Astrocyte (in vitro differentiated cells and primary cell): Measurements from ENCODE around the gene PHLDA2.

ENCODE experiments used
- EZH2 ChIP-seq: IDR thresholded peaks from 2 replicates; pipeline ENCODE4 v1.6.1; 2012; ENCODE audit warnings: mild to moderate bottlenecking, low read length, inconsistent platforms; ENCODE audit not compliant: insufficient read depth
- TF ChIP-seq, protein P1 (sequence below): IDR thresholded peaks from 2 replicates; pipeline ENCODE4 v1.5.1; 2011; ENCODE audit warnings: low read depth, mild to moderate bottlenecking, inconsistent platforms, low read length, moderate library complexity; ENCODE audit not compliant: insufficient read depth

- TF ChIP-seq, protein P1, sequence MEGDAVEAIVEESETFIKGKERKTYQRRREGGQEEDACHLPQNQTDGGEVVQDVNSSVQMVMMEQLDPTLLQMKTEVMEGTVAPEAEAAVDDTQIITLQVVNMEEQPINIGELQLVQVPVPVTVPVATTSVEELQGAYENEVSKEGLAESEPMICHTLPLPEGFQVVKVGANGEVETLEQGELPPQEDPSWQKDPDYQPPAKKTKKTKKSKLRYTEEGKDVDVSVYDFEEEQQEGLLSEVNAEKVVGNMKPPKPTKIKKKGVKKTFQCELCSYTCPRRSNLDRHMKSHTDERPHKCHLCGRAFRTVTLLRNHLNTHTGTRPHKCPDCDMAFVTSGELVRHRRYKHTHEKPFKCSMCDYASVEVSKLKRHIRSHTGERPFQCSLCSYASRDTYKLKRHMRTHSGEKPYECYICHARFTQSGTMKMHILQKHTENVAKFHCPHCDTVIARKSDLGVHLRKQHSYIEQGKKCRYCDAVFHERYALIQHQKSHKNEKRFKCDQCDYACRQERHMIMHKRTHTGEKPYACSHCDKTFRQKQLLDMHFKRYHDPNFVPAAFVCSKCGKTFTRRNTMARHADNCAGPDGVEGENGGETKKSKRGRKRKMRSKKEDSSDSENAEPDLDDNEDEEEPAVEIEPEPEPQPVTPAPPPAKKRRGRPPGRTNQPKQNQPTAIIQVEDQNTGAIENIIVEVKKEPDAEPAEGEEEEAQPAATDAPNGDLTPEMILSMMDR: no peak
- TF ChIP-seq EZH2: no peak
Measured at GRCh38 chr11:2950825-2951224, 21.6 kb upstream of the PHLDA2 start.
